Femur (tissue), 1 donor: ENCODE data around the gene ZNF473.

Experiments used
- DNase-seq: peaks from one replicate; pipeline ENCODE4 v3.0.0-alpha.2; 2017

ZNF473 gene

DNA sequence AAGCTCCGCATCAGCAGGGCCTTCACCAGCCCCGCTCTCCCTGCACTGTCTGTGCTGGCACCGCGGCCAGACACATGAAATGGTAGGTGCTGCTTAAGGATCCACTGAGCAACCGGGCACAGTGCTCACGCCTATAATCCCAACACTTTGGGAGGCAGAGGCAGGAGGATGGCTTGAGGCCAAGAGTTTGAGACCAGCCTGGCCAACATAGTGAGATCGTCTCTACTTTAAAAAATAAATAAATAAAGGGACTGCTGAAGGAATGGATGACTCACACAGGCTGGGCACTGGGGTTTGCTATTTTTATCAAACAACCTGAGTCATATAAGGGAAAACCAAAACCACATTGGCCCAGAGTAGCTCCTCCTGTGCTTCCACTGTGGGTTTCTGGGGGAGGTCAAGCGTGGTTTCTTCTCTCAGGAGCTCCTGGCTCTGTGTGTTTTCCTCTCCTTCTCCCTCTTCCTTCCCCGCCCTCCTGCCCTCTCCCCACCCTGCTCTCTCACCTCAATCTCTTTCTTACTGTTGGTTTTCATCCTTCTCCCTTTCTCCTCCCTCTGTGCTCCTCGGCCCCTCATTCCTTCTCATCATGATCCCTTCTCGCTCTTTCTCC, 21.9 kb upstream of the ZNF473 start:
- peak; percentile 49 for DNase-seq

DNA sequence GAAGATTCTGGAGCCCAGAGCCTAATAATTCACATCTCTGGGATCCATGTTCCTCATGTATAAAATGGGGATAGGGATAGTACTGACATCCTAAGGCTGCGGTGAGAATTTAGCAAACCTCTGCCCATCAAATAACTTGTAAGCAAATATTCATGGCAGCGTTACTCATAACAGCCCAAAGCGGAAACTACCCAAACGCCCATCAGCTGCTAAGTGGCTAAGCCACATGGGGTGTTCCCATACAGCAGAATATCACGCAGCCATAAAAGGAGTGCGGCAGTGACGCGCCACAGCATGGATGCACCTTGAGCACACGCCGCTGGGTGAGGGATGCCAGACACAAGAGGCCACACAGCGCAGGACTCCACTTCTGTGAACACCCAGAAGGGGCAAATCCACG, 20.4 kb upstream of the ZNF473 start:
- DNase-seq, result no peak

DNA sequence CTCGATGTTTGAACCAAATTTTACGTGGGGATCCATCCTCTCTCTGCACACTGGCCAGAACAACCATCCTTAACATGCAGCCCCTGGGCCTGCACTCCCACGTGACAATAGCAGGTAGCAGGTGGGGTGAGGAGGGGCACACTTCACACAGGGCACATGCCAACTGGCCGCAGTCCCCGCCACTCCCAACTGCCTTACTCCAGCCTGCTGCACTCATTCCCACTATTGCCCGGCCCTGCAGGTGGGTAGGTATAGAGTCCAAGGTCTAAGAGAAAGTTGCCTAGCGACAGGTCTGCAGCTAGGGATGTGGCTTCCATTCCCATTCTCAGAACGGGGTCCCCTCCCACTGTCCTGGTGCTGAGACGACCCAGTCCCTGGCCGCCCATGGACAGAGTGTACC, 18.6 kb upstream of the ZNF473 start:
- DNase-seq, result no peak

DNA sequence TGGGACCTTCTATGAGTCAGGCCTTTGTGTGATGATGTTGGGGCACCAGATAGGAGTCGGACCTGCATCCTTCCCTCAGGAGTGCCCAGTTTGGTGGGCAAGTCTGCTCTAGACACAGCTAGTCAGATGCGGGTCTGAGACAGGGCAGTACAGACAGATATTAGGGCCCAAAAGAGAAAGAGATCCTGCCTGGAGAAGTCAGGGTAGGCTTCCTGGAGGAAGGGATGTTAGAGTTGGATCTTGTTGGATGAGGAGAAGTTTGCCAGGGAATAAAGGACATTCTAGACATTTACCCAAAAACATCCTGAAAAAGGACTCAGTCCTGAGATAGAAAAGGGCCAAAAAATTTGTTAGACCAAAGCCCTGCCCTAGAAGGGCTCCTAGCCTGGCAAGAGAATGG, 17.9 kb upstream of the ZNF473 start:
- DNase-seq, result no peak

DNA sequence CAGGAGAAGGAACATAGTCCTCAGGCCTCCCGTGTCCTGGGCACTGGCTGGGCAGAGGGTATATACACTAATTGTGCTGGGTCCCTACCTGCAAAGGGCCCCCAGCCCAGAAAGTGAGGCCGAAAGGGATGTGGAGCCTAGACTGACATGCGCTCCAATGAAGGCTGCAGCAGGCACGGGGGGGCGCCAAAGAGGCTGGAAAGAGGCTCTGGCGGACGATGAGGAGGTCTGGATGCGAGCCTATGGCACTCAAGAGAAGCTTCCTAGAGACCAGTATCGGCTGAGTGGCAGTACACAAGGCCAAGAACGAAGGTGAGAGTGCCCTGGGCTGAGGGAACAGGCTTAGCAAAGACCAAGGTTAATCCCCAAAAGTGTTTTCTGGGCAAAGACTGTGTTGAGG, 17.3 kb upstream of the ZNF473 start:
- no peak for DNase-seq

DNA sequence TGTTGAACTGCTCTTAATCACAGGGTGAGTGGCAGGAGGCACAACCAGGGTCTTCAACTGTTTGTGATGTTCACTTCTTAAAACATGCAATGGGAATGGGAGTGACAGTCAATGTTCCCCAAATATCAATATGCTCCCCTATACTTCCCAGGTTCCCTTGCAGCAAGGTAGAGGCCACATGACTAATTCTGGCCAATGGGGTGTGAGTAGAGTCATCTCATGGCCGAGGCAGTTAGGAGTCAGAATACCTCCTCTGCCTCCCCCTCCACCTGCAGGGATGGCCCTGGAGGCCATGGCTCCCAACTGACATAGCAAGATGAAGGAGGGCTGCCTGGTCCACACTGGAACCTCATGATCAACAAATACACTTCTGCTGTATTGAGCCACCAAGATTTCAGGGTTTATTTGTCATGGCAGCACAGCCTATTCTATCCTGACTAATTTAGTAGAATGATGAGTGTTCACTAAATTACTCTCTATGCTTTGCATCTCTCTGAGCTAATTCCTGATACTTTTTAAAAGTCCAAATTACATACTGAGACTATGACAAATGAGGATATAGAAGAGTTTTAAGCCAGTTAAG, 9.5 kb upstream of the ZNF473 start:
- DNase-seq, result no peak

DNA sequence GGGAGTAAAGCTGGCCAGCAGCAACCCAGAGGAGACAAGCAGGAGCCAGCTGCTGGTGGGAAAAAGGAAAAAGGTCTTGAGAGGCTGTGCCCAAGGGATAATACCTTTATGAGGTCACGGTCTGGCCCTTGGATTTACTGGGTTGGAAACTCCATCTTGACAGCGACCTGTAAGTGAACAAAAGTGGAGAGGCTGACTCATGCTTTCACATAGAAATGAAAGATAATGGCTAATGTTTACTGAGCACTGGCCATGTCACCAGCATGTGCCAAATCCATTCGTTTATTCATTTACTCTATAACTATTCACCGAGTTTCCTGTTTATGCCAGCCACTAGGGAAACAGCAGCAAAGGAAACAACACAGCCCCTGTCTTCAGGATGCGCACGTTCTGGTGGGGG, 5.3 kb upstream of the ZNF473 start:
- DNase-seq, result no peak

DNA sequence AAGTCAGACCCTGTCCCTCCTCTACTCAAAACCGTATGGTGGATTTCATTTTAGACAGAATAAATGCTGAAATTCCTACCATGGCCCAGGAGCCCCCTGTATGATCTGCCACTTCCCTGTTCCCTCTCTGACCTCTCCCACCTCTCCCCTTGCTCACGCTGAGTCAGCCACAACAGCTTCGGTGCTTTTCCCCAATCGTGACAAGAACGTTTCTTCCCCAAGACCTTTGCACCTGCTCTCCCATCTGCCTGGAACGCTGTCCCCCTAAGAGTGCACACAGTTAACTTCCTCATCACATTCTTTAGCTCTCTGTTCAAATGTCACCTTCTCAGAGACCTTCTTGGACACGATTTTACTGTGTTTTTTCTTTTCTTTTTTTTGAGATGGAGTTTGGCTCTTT, 3.0 kb upstream of the ZNF473 start:
- DNase-seq, result no peak

DNA sequence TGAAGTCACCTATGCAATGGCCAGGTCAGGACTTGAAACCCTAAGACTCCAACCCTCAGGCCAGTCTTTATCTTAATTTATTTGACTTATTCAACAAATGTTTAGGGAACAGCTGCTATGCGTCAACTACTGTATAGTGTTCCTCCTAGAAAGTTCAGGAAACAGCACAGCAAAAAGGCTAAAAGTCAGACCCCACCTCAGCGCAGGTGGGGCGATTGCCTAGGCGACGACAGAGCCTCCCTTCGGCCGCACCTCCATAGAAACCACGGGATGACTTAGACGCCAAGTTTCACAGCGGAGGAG, 1.1 kb upstream of the ZNF473 start:
- DNase-seq, result no peak

DNA sequence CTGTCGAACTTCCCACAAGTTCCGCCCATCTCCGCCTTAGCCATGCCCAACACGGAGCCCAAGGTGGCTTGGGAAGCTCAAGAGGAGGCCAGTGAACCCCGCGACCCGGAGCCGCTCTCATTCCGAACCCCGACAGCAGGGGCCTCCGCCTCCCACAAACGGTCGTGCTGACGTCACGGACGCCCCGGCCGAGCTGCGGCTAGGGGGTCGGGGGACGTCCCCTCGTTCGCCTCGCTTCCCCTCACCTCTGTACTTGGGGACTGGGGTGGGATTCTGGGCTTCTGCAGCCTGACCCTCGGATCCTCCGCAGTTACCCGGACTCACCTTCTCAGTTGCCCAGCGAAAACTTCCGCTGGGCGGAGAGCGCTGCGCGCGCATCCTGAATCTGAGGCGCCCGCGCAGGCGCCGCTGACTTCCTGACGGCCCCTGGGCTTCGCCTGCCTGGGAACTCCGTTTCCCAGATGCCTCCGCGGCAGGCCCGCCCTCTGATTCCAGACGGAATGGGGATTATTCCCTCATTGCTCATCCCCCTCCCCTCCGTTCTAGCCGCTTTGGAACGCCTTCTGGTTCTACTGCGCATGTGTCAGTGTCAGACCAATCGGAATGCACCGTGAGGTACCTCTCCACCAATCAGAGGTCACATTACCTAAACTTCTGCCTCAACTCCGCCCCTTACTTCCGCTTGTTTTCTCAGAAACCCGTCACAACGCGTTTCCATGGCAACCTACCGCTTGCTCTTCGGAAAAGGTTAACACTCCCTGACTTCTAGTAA, 597 bp upstream of the ZNF473 start, which contains the start of gene VRK3:
Gene VRK3 (minus strand): TSS at position 351 of the 772 bp plus-strand sequence. CDS start 9,210 bp downstream, outside the sequence.
- peak; percentile 100 for DNase-seq

DNA sequence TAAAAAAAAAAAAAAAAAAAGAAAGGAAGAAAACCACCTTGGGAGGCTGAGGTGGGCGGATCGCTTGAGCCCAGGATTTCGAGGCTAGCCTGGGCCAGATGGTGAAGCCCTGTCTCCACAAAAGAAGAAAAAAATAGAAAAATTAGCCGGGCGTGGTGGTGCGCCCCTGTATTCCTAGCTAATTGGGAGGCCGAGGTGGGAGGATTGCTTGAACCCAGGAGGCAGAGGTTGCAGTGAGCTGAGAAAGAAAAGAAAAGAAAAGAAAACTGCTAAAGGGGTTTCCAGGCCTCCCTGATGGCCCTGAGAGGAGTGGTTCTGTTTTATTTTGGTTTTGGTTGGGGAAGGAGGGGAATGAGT, 723 bp downstream of the ZNF473 start:
- no peak for DNase-seq

DNA sequence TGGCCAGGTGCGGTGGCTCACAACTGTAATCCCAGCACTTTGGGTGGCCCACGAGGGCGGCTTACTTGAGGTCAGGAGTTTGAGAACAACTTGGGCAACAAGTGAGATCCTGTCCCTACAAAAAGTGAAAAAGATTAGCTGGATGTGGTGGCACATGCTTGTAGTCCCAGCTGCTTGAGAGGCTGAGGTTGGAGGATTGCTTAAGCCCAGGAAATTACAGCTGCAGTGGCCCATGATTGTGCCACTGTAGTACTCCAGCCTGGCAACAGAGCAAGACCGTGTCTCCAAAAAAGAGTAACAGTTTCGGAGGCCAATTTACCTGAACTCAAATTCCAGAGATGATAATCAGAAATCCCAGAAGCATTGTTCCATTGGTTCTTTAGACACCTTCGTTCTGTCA, 4.4 kb downstream of the ZNF473 start:
- DNase-seq, result no peak

DNA sequence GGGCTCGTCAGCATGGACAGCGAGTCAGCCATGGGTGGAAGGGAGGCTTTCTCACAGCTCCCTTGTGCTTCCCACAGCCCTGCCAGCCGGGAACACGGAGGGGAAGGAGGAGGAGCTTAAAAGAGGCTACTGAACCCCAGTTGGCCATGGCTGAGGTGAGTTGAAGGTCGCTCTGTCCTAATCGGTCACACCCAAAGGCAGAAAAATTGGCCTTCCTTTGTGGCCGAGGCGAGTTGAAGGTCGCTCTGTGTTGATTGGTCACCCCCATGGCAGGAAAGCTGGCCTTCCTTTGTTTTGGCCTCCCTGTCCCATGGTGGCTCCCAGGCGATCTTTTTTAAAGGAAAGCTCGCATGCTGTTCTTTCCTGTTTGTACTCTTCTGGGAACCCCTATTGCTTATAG, 5.1 kb downstream of the ZNF473 start:
- no peak for DNase-seq

DNA sequence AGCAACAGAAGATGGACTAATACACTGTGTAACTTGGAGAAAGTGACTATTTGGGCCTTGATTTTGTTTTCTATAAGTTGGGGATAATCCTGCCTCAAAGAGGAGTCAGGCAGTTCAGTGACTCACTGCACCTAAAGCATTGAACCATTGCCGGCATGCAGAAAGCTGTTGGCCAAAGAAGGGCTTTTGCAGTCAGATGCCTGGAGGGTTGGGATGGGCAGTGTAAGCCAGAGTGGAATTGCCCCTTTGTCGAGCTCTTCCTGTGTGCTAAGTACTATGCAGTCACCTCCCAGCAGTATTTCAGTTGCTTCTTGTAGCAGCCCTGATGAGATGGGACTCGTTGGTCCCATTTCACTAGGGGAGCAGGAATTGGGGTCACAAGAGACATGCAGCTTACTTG, 11.1 kb downstream of the ZNF473 start:
- DNase-seq, result no peak

DNA sequence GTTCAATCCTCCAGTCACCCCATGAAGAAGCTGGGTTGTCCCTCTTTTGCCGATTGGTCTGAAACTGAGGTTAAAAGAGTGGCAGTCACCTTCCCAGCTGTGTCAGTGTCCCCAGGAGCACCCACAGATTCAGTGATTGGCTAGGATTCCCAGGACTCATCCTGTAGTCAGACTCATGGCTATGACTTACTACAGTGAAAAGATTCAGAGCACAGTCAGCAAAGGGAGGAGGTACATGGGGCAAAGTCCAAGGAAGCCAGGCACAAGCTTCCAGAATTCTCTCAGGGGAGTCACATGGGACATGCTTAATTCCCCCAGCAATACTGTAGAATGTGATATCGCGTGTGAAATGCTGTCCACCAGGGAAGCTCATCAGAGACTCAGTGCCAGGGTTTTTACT, 14.2 kb downstream of the ZNF473 start:
- no peak for DNase-seq

DNA sequence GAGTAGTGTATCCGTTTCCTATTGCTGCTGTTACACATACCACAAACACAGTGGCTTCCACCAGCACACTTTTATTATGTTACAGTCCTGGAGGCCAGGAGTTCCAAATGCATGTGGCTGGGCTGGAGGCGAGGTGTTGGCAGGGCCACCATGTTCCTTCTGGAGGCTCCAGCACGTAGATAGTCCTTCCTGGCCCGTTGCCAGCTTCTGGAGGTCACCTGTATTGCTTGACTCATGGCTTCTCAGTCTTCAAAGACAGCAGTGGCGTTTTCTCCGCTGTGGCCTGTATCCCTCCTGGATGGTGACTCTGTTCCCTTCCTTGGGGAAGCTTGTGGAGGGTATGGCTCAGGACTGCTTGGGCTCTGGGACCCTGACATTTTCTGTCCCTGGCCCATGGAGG, 15.2 kb downstream of the ZNF473 start:
- no peak for DNase-seq

DNA sequence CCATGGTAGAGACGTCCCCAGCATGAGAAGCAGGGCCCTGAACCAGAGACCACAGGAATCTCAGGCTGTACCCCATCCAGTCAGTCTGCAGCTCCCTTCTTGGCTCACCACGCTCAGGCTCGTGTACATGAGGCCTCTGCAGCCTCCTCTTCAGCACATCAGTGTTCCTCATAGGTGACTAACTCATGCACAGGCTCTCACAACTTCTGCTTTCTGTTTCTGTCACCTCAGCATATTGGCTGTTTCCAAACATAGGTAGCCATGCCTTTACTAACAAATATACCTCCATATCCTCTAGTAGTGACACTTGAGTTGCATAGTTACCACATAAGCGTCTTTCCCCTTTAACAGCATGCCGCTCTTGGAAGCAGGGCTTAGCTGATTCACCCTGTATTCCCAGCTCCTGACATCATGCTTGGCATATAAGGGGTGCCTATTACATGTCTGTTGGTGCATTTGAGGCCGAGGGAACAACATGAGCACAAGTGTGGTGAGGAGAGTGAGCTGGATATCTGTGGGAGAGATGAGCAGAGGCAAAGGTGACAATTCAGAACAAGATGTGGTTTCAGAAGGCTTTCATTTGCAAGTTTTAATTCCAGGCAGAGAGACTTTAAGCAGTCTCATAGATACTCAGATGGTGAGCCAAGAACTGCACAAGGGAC, 16.7 kb downstream of the ZNF473 start:
- DNase-seq, result no peak

DNA sequence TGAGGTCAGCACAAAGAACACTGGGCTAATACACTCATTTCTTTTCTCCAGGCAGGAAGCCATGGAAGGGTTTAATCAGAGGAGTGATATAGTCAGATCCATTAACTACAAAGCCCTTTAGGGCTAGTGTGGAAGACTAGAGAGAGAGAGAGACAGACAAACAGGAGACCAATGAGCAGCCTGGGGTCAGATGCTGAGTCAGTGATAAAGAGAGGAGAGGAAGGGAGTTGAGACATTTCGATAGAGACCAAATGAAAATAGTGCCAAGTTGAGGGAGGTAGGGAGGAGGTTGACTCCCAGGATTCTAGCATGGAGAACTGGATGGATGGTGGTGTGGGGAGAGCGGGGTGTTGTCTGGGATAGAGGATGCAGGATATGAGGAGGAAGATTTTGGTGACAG, 18.2 kb downstream of the ZNF473 start:
- DNase-seq, result no peak

DNA sequence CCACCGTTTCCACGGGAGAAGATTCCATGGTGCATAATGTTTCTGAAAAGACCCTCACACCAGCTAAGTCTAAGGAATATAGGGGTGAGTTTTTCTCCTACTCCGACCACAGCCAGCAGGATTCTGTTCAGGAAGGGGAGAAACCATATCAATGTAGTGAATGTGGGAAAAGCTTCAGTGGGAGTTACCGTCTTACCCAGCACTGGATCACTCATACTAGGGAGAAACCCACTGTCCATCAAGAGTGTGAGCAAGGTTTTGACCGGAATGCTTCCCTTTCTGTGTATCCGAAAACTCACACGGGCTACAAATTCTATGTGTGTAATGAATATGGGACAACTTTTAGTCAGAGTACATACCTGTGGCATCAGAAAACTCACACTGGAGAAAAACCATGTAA, 19.1 kb downstream of the ZNF473 start:
- no peak for DNase-seq

DNA sequence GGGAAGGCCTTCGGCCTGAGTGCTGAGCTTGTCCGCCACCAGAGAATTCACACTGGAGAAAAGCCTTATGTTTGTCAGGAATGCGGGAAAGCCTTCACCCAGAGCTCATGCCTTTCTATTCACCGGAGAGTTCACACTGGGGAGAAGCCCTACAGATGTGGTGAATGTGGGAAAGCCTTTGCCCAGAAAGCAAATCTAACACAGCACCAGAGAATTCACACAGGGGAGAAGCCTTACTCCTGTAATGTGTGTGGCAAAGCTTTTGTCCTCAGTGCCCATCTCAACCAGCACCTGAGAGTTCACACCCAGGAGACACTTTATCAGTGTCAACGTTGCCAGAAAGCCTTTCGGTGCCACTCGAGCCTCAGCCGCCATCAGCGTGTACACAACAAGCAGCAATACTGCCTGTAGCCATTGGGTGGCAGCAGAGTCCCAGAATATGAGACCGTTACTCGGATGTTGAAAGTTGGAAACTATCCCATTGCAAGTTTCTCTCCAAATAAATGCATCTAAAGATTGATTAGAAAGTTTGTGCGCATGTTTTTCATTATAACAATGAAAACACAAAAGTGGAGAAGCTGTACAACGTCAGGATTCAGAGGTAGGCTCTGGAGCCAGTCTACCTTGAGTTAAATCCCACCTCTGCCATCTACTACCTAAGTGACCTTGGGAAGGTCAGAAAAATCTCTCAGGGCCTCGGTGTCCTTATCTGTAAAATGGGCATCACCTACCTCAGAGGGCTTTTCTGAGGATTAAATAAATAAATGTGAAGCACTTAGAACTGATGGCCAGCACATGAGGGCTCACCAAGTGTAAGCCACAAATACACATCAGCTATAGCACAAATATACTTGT, 21.1 kb downstream of the ZNF473 start:
- DNase-seq, result no peak

DNA sequence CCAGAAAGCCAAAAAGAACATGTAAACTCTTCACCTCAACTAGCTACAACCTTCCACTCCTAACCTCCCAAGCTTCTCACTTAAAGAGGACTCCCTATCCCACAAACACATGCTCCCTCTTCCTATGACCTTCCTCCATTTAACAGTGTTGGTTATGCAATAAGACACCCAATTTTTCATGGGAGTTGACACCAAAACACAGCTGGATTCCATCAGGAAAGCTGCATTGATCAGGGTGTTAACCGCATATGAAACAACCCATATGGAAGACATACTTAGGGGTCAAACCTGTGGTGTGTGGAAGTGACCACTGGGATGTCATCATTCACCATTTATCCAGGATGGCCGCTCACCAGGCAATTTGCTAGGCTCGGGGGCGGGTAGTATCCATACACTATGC, 21.9 kb downstream of the ZNF473 start:
- no peak for DNase-seq

DNA sequence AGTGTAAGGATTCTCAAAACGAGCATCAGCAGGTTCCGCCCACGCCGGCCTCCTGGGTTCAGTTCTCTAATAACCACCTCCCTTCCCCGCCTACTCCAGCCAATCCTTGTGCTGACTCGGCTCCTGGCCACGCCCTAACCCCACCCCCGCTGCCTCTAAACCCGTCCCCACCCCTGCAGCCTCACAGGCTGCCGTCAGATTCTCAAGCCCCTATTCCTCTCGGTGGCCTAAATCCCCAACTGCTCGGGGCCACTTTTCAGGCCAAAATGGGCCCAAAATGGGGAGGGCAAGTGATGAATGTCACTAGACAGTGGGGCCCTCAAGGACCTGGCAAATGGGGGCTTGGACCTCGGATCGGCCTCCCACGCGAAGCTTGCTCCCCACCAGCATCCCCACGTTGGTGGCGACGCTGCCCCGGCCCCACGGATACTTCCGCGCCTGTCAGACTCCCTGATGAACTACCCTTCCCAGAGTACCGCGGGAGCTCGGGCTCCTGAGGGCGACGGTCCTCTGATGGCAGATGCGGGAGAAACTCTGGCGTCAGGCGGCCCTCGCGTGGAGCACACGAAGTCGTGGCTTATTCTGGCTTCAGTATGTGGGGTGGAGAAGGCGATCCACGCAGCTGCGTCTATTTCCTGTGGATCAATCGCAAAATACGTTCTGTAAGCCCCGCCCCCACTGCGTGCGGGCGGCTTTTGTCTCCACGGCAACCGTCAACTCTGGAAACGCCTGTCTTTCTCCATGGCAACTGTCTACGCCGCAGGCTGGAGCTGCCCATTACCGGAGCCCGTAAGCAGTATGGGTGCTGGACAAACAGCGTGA, 24.8 kb downstream of the ZNF473 start:
- peak; percentile 83 for DNase-seq
